Caki2 (cell line): ENCODE results near the gene NRDE2. TPM values are rescaled to one million over a fixed set of nuclear protein-coding genes. Genes with fewer than 3 reads are reported as not detected.

Experiments used
- DNase-seq: peaks from one replicate; pipeline ENCODE4 v3.0.0-alpha.2; 2015; ENCODE audit warnings: low read depth
- in situ Hi-C: cut with HindIII; loops from 2 replicates; pipeline ENCODE4 v1.10.0; 2016; ENCODE audit warnings: low sequenced_read_pairs, low pct_unique_long_range_greater_than_20kb, mixed read lengths
- total RNA-seq: library from RNA; depleted of rRNA; stranded (reverse); fragments of >200 nt; shearing (Covaris generic); gene quantifications from 2 replicates; pipeline ENCODE4 v1.2.3, GENCODE V29; 2014; ENCODE audit warnings: low replicate concordance; rRNA removed

NRDE2 gene, protein sequence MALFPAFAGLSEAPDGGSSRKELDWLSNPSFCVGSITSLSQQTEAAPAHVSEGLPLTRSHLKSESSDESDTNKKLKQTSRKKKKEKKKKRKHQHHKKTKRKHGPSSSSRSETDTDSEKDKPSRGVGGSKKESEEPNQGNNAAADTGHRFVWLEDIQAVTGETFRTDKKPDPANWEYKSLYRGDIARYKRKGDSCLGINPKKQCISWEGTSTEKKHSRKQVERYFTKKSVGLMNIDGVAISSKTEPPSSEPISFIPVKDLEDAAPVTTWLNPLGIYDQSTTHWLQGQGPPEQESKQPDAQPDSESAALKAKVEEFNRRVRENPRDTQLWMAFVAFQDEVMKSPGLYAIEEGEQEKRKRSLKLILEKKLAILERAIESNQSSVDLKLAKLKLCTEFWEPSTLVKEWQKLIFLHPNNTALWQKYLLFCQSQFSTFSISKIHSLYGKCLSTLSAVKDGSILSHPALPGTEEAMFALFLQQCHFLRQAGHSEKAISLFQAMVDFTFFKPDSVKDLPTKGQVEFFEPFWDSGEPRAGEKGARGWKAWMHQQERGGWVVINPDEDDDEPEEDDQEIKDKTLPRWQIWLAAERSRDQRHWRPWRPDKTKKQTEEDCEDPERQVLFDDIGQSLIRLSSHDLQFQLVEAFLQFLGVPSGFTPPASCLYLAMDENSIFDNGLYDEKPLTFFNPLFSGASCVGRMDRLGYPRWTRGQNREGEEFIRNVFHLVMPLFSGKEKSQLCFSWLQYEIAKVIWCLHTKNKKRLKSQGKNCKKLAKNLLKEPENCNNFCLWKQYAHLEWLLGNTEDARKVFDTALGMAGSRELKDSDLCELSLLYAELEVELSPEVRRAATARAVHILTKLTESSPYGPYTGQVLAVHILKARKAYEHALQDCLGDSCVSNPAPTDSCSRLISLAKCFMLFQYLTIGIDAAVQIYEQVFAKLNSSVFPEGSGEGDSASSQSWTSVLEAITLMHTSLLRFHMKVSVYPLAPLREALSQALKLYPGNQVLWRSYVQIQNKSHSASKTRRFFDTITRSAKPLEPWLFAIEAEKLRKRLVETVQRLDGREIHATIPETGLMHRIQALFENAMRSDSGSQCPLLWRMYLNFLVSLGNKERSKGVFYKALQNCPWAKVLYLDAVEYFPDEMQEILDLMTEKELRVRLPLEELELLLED
- total RNA-seq = 9.3 and 12.6 TPM in 2 replicates

DNA sequence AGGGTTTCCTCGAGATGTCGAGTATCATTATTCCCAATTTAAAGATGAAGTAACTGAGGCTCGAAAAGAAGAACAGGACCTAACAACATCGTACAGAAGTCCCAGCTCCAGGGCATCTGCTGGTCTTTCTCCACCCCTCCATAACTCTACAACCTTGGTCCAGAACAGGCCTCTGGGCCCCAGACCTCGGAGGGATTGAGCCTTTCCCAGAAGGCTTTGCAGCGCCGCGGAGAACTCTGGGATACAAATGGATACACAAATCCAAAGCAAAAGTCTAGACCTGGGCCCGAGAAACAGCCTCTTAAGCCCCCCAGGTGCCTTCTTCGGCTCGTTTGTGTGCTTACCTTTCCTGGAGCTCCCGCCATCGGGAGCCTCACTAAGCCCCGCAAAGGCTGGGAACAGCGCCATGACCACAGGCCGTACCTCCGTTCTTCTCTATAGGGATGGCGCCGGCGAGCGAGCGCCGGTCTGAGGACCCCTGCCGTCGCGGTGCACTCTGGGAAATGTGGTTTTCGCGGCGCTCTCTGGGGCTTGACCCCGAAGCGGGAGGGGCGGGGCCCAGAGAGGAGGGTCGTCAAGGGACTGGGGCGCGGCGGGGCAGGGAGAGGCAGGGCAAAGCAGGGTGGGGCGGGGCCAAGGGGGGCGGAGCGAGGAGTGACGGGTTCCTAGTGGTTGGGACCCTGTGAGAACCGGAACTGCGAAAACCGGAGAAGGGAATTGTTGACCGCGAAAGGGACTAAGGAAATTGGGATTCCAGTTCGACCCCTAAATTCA lies at the start of gene NRDE2:
TSS of gene NRDE2 (minus strand) at position 445 of the 774 bp plus-strand sequence. CDS start at position 408, 37 bp downstream.
- in situ Hi-C loops = no loop called here

DNA sequence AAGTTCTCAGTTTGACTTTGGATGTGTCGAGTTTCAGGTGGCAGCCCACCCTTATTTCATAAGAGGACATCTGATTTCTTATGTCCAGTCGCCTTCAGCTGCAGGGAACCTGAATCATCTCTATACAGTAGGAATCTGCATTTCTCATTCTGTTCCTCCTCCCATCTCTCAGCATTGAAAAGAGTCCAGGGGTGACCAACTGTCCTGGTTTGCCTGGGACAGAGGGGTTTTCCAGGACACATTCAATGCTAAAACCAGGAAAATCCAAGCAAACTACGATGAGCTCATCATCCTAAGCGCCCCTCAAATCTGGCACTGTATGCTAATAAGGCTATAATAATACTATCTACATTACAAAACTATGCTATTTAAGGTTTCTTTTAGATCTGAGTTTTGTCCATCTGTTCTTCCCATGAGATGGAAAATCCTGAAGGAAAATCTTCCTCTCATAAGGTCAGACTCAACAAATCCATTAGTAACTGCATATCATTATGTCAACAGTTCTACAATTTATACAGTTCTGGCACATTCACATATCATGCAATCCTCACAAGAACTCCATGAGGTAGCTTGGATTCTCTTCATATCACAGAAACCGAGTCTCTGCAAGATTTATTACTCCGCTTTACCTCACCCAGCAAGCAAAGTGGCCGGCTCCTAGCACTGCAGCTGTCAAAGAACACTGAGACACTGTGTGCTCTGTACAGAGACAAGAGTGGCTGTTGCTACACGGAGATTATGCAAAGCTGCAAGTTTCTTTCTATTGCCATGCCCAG lies 49.5 kb upstream of the NRDE2 start:
- DNase-seq = no peak
- in situ Hi-C loops = no loop called here

More for the DNA sequence above, at the start of gene NRDE2:
- DNase-seq = peak; percentile 93

DNA sequence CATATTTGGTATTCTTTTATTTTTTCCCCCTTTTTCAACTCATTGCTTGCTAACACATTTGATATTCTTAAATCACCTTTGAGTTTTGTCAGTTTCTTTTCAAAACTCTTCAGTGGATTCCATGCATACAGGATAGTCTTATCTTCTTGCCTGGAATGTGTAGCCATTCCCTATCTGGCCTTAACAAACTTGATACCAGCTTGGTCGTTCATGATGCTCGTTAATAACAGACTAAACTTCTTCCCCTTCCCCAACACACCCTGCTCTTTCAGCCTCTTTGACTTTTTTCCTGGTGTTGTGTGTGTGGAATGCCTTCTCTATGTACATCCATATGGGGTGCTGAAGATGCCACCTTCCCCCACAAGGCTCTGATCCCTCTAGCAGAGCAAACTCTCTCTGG lies 47.4 kb upstream of the NRDE2 start:
- in situ Hi-C loops = no loop called here
- DNase-seq = no peak

DNA sequence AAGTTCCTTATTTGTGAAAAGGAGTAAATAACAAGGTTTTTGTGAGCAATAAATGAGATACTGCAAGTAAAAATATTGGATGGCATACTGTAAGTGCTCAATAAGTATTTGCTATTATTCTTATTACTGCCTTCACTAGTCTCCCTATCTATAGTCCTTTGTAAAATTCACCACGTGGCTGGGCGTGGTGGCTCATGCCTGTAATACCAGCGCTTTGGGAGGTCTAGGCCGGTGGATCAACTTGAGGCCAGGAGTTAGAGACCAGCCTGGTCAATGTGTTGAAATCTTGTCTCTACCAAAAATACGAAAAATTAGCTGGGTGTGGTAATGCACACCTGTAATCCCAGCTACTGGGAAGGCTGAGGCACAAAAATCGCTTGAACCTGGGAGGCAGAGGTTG lies 46.5 kb upstream of the NRDE2 start:
- in situ Hi-C loops = no loop called here
- DNase-seq = no peak

DNA sequence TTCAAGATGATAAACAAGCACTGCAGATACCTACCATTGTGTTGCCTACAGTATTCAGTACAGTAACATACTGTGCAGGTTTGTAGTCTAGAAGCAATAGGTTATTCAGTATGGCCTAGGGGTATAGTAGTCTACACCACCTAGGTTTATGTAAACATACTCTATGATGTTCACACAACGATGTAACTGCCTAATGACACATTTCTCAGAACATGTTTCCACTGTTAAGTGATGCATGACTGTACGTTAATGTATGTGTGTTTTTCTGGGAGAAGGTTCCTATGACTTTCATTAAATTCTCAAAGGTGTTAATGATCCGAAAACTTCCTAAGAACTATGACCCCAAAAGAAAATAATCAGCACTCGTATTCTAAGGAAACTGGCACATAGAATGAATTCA lies 44.2 kb upstream of the NRDE2 start:
- in situ Hi-C loops = no loop called here
- DNase-seq = peak; percentile 77

DNA sequence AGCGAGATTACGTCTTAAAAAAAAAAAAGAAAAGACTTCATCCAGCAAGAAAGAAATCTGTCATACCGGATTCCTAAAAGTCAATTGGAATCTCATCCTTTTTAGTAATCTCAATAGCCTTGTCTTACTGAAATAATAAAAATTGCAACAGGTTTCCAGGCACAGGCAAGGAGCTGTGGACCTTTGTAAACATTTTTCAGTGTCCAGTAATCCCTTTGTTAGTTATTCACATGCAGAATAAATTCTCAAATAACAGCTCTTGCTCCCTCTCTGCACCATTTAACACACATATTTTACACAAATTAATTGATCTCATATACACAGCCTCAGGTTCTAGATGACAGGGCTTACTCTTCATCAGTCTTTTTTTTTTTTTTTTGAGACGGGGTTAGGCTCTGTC lies 43.1 kb upstream of the NRDE2 start:
- no peak for DNase-seq
- in situ Hi-C loops = no loop called here

DNA sequence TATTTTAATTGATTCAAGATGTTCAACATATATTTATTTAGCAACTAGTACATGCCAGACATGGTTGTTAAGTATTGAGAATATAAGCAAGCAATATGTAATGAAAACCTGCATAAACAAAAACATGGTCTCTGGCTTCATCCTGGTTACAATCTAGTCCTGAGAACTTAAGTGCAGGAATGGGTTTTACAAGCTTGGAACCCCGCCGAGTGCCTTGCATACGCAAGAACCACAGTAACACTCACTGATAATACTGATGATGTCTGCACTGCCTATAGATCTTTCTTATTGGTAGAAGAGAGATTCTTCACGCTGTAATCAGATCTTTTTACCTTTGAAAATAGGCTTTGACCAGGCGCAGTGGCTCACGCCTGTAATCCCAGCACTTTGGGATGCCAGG lies 42.1 kb upstream of the NRDE2 start:
- in situ Hi-C loops = no loop called here
- DNase-seq = no peak

DNA sequence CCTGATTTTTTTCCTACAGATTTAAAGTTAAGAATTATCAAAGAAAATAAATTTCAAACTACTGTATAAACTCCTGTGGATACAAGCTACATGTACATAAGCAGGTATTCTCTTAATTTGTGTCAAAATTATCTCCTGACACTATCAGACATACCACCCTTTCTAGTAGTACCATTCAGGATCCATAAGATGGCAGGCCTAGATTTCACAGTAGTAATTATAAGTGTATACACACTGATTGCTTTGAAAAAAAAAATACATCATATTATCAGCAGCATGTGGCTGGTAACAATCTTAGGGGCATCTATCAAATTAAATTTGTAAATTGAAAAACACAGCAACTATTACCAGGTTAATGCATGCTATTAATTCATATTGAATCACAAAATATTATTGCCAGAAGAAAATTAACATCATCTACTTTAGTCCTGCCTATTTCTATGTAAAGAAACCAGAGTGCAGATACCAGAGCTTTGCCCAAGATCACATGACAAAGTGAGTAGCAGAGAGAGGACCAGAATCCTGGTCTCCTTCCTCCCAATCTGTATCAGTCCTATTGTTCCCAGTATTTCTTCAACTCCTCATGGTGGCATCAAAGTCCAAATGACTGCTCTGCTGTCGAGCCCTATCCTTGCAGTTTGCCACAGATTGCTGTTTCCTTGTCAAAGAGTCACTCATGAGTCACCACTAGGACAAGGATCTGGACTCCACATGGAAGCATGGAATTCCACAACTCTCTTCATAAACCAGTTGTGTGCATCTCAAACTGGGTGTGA lies 37.4 kb upstream of the NRDE2 start:
- in situ Hi-C loops = no loop called here

DNA sequence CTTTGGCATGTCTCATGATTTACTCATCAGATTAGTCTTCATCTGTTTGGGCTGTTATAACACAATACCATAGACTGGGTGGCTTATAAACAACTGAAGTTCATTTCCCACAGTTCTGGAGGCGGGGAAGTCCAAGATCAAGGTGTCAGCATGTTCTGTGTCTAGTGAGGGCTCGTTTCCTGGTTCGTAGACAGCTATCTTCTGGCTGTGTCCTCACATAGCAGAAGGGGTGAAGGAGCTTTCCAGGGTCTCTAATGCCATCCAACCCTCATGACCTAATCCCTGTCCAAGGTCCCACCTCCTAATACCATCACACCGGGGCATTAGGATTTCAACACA lies 30.8 kb upstream of the NRDE2 start:
- in situ Hi-C loops = no loop called here

More for the DNA sequence above, 37.4 kb upstream of the NRDE2 start:
- peak; percentile 54 for DNase-seq

DNA sequence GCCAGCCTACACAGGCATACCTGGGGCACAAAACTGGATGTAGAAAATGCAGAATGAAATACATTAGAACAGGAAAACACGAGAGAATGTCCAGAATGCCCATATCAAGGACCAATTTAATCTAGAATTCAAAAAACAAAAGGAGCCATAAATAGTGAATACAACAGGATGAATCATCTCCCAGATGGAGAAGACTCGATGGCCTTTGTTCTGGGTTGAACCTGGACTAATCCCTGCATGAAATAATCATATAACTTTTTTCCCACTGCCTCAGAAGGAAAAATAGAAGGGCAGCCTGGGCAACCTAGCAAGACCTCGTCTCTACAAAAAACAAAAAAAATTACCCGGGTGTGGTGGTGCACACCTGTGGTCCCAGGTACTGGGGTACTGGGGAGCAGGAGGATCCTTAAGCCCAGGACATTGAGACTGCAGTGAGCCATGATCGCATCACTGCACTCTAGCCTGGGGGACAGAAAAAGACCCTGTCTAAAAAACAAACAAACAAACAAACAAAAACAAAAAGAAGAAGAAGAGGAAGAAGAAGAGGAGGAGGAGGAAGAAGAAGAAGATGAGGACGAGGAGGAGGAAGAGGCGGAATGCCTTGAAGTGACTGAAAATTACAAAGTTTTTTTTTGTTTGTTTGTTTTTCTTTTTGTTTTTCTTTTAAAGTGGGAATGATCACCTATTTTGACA lies 30.3 kb upstream of the NRDE2 start:
- in situ Hi-C loops = no loop called here

More for the DNA sequence above, 30.8 kb upstream of the NRDE2 start:
- no peak for DNase-seq

DNA sequence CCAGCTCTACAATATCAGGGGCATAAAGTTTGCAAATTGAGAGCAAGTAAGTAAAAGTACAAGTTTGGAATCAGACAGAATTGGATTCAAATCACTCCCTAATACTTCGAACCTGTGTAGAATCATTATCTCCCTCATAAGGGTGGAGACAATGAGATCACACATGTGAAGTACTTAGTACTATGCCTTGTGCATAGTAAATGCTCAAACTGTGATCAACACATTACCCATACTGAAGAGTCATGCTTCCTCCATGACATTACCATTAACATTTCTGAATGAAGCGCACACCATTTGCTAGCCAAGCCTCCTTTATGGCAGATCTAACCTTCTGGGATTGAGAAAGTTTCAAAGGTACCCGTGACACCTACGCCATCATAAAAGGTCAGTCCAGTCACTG lies 26.6 kb upstream of the NRDE2 start:
- no peak for DNase-seq
- in situ Hi-C loops = no loop called here

More for the DNA sequence above, 30.3 kb upstream of the NRDE2 start:
- DNase-seq = no peak

DNA sequence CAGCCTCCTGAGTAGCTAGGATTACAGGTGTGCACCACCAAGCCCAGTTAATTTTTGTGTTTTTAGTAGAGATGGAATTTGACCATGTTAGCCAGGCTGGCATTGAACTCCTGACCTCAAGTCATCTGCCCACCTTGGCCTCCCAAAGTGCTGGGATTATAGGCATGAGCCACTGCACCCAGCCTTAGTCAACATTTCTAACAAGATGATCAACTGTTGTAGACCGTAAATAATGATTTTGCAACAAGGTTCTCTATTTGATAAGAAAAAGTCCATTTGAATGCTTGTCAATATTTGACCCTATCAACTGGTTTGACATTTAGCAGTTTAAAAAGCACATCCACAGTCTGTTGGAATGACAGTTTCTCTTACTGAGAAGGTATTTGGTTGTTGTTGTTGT lies 25.2 kb upstream of the NRDE2 start:
- in situ Hi-C loops = no loop called here
- DNase-seq = no peak

DNA sequence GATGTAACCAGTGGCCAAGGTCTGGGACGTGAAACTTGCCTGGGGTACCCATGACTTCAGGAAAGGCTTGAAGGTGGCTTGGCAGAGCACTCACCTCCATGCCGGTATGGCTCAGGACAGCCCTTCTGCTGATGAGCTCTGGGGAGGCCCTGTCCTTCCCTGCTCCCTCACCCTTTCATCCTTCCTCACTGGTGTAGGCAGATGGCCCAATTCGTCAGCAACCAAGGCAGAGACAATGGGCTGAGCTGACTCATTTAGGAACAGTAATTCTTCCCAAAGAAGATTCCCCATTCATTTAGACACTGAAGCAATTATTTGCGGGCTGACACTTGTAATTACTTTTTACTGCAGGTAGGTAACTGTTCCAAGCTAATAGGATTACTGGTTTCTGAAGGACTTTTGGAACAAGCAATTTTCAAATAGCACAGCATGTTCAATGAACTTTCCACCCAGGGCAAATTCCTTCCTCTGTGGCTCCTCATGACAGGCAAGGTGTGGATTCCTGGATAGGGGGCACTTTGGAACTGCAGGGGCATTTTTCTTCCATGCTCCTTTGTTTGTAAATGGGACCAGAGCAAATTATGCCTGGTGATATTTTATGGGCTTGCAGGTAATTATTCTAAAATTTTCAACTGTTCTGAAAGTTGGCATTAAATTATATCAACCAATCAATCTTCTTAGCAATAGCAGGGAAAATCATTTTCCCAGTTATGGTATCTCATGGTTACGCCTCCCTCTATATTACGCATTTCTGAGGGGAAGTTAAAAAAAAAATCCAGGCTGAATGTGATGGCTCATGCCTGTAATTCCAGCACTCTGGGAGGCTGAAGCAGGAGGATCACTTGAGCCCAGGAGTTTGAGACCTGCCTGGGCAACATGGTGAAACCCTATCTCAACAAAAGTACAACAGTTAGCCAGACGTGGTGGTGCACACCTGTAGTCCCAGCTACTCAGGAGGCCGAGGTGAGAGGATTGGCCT lies 24.1 kb upstream of the NRDE2 start:
- in situ Hi-C loops = no loop called here
- DNase-seq = no peak

DNA sequence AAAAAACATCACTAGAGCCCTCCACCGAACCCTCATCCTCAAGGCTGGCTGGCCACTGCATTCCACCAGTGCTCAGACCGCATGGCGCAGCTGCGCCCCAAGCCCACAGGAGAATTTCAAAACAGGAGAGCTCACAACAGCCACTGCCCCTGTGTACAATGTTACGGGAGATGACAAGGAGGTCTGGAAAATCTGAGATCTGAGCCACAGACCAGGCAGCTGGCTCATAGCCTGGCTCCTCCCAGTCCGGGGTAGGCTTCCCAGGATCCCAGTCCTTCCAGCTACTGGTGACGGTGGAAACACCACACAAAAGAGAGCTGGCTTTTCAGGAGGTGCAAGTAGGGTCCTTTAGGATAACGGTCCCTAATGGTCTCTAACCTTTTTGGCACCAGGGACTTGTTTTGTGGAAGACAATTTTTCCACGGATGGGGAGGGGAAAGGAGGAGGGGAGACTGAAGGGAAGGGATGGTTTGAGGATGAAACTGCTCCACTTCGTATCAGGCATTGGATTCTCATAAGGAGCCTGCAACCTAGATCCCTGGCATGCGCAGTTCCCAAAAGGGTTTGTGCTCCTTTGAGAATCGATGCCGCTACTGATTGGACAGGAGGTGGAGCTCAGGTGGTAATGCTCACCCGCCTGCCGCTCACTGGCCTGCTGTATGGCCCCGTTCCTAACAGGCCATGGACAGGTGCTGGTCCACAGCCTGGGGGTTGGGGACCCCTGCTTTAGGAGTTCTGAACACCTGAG lies 23.0 kb upstream of the NRDE2 start:
- in situ Hi-C loops = no loop called here
- DNase-seq = no peak
